Smooth muscle cell of the brain vasculature (primary cell): ENCODE measurements around the gene MRPL34.
"Not testable (repeated sequence)": the region's sequence is repeated elsewhere in the genome, so short reads cannot be mapped to it uniquely, and the experiment has no call there.

Experiments
- DNase-seq: peaks from one replicate; pipeline ENCODE4 v3.0.0-alpha.2; 2012; ENCODE audit warnings: low read depth, low spot score

Gene MRPL34

DNA sequence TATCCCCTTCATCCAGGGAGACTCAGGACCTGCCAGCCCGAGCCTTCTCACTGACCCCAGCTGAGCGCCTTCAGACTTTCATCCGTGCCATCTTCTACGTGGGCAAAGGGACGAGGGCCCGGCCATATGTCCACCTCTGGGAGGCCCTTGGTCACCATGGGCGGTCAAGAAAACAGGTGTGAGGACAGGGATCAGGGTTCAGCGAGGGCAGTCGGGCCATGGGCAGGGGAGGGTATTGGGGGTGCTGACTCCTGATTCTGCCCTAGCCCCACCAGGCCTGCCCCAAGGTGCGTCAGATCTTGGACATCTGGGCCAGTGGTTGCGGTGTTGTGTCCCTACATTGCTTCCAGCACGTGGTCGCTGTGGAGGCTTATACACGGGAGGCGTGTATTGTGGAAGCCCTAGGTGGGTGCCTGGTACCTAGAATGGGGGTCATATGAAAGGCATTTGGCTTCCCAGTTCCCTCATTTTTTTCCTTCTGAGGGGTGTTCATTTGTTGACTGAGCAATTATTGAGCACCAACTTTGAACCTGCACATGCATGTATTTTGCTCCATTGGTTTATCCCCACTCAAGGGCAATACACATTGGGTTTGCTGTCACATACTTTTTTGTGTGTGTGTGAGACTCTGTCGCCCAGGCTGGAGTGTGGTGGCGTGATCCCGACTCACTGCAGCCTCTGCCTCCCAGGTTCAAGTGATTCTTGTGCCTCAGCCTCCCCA, 20.1 kb upstream of the MRPL34 start:
- no peak for DNase-seq

GRCh38 chr19:17286263-17286662, 19.4 kb upstream of the MRPL34 start:
- DNase-seq = no peak

DNA sequence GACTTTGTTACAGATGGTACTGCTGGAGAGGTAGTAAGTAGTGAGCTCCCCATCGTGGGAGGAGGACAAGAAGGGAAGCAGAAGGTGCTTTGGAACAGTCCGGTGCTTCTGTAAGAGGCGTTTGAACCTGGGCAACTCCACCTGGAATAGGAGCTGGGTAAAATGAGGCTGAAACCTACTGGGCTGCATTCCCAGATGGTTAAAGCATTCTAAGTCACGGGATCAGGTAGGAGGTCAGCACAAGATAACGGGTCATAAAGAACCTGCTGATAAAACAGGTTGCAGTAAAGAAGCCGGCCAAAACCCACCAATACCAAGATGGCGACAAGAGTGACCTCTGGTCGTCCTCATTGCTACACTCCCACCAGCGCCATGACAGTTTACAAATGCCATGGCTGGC, 18.9 kb upstream of the MRPL34 start:
- DNase-seq = no peak

- no peak for DNase-seq
Measured at GRCh38 chr19:17289489-17289888, 16.2 kb upstream of the MRPL34 start.

DNA sequence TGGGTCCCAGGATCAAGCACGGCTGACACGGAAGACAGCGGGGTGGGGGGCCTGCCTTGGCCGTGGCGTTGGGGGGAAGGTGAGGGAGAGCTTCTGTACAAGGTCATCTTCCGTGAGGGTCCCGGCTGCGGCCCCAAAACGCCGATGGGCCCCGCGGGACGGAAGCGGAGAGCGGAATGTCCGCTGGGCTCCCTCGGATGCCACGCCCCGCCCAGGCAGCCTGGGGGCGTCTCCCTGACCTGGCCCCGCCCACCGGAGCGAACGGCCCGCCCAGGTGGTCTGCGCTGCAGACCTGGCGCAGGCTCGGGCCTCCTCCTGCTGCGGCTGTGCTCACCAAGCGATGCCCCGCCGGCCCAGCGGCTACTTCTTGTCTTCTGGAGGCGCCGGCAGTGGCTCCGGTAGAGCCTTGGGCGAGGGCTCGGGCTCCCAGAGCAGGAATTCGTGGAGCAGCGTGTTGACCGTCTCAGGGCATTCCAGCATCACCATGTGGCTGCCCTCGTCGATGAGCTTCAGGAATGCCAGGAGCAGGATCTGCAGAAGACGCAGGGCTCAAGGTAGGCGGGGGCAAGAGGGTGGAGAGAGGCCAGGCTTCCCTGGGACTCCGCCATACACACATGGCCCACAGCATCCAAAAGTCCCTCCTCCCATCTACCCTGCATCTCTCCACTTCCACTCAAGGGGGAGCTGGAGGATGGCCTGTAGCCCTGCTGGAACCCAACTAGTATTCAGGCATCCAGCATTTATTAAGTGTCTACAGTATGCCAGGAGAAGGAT, 13.2 kb upstream of the MRPL34 start:
- peak; percentile 70 for DNase-seq

GRCh38 chr19:17293605-17294004, 12.1 kb upstream of the MRPL34 start:
- no peak for DNase-seq

DNA sequence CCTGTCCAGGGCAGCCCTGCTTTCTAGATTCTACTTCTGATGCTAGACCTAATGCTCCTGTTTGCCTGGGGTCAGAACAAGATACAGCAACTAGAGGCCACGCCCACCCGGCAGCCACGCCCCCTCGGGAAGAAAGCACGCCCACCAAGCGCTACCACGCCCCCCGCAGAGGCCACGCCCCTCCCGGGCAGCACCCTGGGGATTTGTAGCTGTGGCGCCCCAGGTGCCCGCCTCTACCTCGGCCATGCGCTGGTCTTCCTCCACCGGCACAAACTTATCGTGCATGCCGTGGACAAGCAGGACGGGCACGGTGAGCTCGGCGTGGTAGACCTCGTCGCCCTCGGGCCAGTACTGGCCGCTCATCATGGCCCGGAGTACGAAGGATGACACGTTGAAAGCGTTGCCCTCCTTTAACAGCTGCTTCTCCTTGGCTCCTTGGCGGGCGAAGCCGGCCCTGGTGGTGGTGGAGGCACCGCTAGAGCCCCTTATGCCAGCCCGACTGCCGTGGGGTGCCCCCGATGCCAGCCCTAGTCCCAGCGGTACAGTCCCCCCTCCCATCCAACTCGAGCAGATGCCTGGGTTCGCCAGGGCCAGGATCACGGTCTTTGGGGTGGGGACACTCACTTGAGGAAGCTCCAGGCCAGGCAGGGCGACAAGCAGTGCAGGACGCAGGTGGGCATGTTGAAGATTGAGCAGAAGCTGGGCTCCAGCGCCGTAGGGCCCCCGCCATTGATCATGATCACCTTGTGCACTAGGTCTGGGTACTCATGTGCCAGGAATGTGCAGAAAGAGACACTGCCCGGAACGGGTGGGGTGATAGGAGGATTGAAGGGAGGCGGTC, 11.4 kb upstream of the MRPL34 start:
- DNase-seq = no peak

- DNase-seq = not testable (repeated sequence)
Measured at GRCh38 chr19:17295551-17295950, 10.1 kb upstream of the MRPL34 start.

- no peak for DNase-seq
Measured at GRCh38 chr19:17296273-17296672, 9.4 kb upstream of the MRPL34 start.

- no peak for DNase-seq
Measured at GRCh38 chr19:17296976-17297375, 8.7 kb upstream of the MRPL34 start.

DNA sequence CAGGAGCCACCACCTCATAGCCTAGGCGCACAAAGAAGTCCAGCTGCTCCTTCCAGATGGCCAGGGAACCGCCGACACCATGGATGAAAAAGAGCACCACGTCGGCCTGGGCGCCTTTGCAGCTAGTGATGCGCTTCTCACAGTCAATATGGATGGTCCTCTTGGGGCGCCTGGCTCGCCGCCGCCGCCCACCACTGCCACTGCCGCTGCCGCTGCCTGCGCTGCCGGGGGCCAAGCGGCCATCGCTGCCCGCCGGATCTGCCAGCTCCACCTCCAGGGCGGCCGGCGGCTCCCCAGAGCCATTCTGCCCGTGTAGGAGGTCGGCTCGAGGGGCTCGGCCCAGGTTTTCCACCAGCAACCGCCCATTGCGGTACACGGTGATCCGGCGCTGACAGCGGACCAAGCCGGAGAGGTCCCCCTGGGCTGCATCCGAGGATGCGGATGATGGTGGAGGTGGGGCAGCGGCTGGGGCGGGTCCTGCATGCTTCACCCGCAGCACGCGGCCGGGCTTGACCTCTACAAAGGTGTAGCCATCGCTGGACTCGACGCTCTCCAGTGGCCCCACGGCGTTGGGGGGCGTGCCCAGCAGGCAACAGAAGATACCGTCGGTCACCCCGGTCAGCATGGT, 4.6 kb upstream of the MRPL34 start:
- no peak for DNase-seq

- DNase-seq = no peak
Measured at GRCh38 chr19:17302391-17303166, 3.1 kb upstream of the MRPL34 start.

DNA sequence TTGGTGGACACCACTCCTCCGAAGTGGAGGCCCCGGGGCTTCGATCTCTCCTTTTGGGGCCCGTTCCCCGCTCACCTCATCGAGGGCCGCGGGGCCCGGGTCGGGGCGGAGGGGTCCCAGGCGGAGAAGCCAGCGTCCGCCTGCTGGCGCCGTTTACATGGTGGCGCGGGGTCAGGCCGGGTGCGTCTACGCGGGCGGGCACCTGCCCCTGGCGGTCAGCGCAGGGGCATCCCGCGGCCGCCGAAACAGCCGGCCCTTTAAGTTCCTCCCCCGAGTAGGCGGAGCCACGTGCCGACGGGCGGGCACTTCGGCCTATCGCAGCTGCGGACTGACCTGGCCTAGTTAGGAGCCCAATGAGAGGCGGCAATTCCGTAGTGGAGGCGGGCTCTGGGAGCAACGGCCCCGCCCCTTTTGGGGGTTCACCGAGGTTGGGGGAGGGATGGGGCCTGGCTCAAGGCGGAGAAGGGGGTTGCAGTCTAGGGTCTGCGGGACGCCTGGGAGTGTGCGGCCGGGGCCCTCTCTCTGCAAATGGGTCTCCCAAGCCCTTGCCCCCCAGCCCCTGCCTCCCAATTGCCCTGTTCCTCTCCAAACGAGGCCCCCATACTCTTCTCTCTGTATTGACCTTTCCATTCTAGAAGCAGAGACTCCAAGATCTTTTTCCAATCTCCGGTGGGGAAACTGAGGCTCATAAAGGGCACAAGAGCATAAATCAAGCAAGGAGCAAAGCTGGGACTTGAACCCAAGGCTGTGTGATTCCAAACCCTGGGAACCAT, 2.3 kb upstream of the MRPL34 start, which contains the start of gene ABHD8:
TSS of gene ABHD8 (minus strand) at position 259 of the 773 bp plus-strand sequence. CDS start 1,809 bp downstream, outside the sequence.
- DNase-seq = peak; percentile 87

DNA sequence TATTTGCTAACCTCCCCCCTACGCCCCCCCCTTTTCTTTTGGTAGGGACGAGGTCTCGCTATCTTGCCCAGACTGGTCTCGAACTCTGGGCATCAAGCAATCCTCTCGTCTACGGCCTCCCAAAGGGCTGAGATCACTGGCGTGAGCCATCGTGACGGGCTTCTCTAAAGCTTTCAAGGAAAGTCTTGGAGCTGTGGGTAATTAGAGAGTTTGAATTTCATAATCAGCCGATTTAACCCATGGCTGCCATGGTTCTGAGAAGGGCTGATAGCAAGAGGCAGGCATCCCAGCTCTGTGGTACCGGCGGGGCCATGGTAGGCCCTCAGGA, 1.8 kb upstream of the MRPL34 start:
- no peak for DNase-seq

GRCh38 chr19:17304386-17305215, 1.1 kb upstream of the MRPL34 start:
- DNase-seq = no peak

DNA sequence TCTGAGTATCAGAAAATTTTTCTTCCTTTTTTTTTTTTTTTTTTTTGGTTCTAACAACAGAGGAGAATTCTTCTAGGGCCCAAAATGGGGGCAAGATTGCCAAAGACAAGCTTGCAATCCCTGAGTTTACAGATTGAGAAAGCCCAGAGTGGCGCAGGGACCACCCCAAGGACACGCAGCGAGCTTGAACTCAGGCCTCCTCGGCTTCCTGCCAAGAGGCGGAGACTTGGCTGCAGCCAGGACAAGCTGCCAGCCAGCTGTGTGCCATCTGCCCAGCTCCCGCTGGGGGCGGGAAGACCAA, 506 bp upstream of the MRPL34 start:
- no peak for DNase-seq

DNA sequence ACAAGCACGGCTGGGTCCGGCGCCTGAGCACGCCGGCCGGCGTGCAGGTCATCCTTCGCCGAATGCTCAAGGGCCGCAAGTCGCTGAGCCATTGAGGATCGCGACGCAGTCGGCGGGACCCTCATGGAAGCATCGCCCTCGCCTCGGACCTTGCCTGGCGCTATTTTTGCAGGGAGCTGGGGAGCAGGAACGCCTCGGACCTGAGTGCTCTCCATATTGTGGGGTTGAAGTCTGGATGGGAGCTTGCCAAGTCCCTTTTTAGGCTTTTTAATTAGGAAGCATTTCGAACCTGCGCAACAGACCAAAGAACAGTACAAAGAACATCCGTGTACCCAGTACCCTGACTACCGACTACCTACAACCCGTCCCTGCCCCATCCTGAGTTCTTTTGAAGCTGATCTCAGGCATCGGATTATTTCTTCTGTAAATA, 628 bp downstream of the MRPL34 start:
- DNase-seq = no peak

DNA sequence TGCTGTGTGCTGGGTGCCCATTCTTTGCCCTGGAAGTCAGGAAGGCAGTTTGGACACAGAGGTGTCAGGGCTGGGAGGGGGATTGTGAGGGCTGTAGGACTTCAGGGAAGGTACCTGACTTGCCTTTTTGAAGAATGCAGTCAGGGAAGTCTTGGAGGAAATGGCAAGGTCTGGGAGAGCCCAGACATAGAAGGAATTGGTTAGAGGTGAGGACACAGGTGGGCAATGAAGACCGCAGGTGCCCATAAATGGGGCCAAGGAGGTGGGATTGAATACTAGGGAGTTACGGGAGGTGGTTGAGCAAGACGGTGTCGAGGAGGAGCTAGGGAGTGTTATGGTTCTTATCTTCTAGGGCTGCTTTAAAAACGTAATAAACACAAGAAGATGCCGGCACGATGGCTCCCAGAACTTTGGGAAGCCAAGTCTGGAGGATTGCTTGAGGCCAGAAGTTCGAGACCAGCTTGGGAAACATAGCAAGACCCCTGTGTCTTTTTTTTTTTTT, 2.3 kb downstream of the MRPL34 start:
- no peak for DNase-seq
